Fibroblast of lung (primary cell): ENCODE measurements around the gene MID1. TPM values are rescaled to one million over a fixed set of nuclear protein-coding genes. Genes with fewer than 3 reads are reported as not detected.

Experiments
- DNase-seq, 2 donors: peaks; one replicate each; pipeline versions ENCODE4 v3.0.0 to v3.0.0-alpha.2; 2010; ENCODE audit warnings: low read depth in 2 of 2
- H2AFZ ChIP-seq: 2 replicates; pipeline ENCODE4 v1.5.1; 2012; ENCODE audit warnings: low read length, control low read depth, inconsistent platforms
- H3K27ac ChIP-seq: 2 replicates; pipeline ENCODE4 v1.5.1; 2011; ENCODE audit warnings: low read length, control low read depth; ENCODE audit not compliant: insufficient read depth
- H3K27me3 ChIP-seq: 2 replicates; pipeline ENCODE4 v1.5.1; 2011; ENCODE audit warnings: mild to moderate bottlenecking, low read length; ENCODE audit not compliant: control insufficient read depth, insufficient read depth
- H3K36me3 ChIP-seq: 2 replicates; pipeline ENCODE4 v1.5.1; 2011; ENCODE audit warnings: low read length; ENCODE audit not compliant: control insufficient read depth, insufficient read depth
- H3K4me1 ChIP-seq: 2 replicates; pipeline ENCODE4 v1.5.1; 2011; ENCODE audit warnings: low read length; ENCODE audit not compliant: control insufficient read depth, insufficient read depth; ENCODE audit errors: extremely low read depth
- H3K4me2 ChIP-seq: 2 replicates; pipeline ENCODE4 v1.5.1; 2011; ENCODE audit warnings: low read length, control low read depth; ENCODE audit not compliant: insufficient read depth; ENCODE audit errors: extremely low read depth
- H3K4me3 ChIP-seq, 4 experiments: fragments of 200-600 bp in 1 of 4; sonication (generic) in 1 of 4; replicated peaks in 1 of 4; 2 replicates each; pipeline ENCODE4 v1.5.1; 2011 to 2016; ENCODE audit warnings: low read length in 4 of 4, low read depth in 3 of 4, mild to moderate bottlenecking in 3 of 4, control low read depth in 2 of 4, inconsistent platforms in 1 of 4, mixed read lengths in 1 of 4; ENCODE audit not compliant: insufficient read depth in 1 of 4; ENCODE audit errors: control extremely low read depth in 1 of 4
- H3K79me2 ChIP-seq: 2 replicates; pipeline ENCODE4 v1.5.1; 2012; ENCODE audit warnings: mild to moderate bottlenecking, low read length, inconsistent platforms; ENCODE audit not compliant: control insufficient read depth, insufficient read depth
- H3K9ac ChIP-seq: 2 replicates; pipeline ENCODE4 v1.5.1; 2011; ENCODE audit warnings: mild to moderate bottlenecking, low read length, control low read depth; ENCODE audit not compliant: insufficient read depth
- H3K9me3 ChIP-seq: 2 replicates; pipeline ENCODE4 v1.5.1; 2012; ENCODE audit warnings: low read depth, low read length; ENCODE audit not compliant: control insufficient read depth, insufficient read depth
- H4K20me1 ChIP-seq: 2 replicates; pipeline ENCODE4 v1.5.1; 2011; ENCODE audit warnings: low read length; ENCODE audit not compliant: control insufficient read depth, insufficient read depth; ENCODE audit errors: extremely low read depth
- EZH2 ChIP-seq: IDR thresholded peaks from 2 replicates; pipeline ENCODE4 v1.5.1; 2012; ENCODE audit warnings: low read length, control low read depth, mild to moderate bottlenecking; ENCODE audit errors: missing control alignments
- polyA plus RNA-seq, 2 donors: library from polyadenylated mRNA; depleted of rRNA in 1 of 2; stranded (reverse) in 1 of 2; unstranded in 1 of 2; fragments of >200 nt; gene quantifications; 2 replicates each; pipeline ENCODE4 v1.2.1, GENCODE V29; 2011 to 2012; ENCODE audit warnings: missing spikeins in 1 of 2
- total RNA-seq: library from RNA; depleted of rRNA; stranded (reverse); fragments of >200 nt; gene quantifications from 2 replicates; pipeline ENCODE4 v1.2.1, GENCODE V29; 2014
- TF ChIP-seq, protein P1 (sequence below), 2 donors: IDR thresholded peaks in 1 of 2; conservative IDR thresholded peaks in 1 of 2; 1 replicate in 1 of 2; 2 replicates in 1 of 2; pipeline ENCODE4 v1.5.1; 2011 to 2012; ENCODE audit warnings: low read length in 2 of 2, control low read depth in 1 of 2, inconsistent platforms in 1 of 2, low read depth in 1 of 2, mild to moderate bottlenecking in 1 of 2

Gene MID1
- total and polyA plus RNA-seq, 2 donors (not counting 1 experiment from before 2014, with no cell fraction given), result 20.3 to 27.7 TPM

GRCh38 chrX:10578527-10578926, 41.9 kb downstream of the MID1 start:
- Histone ChIP-seq H4K20me1 (no peaks in the 10 kb centered on the region), H3K36me3 (no peaks in the 10 kb centered on the region), H3K4me1 (peaks cover 2% of the 10 kb centered on the region), H3K9ac (no peak overlapping the region), H3K79me2 (peaks cover 9% of the 10 kb centered on the region), H3K4me2 (peak overlapping the region; percentile 59), H3K9me3 (no peaks in the 10 kb centered on the region), H3K4me3 (no peak overlapping the region), H3K27me3 (no peaks in the 10 kb centered on the region), H2AFZ (no peak overlapping the region), H3K27ac (peak overlapping the region; percentile 14)
- TF ChIP-seq, protein P1, sequence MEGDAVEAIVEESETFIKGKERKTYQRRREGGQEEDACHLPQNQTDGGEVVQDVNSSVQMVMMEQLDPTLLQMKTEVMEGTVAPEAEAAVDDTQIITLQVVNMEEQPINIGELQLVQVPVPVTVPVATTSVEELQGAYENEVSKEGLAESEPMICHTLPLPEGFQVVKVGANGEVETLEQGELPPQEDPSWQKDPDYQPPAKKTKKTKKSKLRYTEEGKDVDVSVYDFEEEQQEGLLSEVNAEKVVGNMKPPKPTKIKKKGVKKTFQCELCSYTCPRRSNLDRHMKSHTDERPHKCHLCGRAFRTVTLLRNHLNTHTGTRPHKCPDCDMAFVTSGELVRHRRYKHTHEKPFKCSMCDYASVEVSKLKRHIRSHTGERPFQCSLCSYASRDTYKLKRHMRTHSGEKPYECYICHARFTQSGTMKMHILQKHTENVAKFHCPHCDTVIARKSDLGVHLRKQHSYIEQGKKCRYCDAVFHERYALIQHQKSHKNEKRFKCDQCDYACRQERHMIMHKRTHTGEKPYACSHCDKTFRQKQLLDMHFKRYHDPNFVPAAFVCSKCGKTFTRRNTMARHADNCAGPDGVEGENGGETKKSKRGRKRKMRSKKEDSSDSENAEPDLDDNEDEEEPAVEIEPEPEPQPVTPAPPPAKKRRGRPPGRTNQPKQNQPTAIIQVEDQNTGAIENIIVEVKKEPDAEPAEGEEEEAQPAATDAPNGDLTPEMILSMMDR (conservative IDR thresholded peaks at IDR 0.05 in 1 of 2, IDR thresholded peaks at IDR 0.05 in 1 of 2; ENCODE audit: low read depth in 1 of 2, low read length in 2 of 2), result no peak
- no peak for TF ChIP-seq EZH2
- DNase-seq, result no peak

DNA sequence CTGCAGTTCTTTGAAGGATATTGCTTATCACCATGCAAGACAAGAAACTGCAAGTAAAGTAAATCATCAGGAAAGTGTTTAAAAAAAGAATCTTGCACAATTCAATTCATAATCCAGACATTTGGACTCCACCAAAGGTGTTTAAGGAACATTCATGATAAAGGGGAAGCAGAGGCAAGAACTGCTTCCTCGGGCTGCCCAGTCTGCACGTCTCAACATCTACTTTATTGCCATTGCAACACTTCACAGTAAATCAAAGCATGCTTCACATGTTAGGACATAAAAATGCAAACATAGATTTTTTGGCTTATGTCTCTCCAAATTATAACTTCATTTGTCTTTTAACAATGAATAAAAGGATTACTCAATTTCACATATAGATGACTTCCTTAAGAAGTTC, 42.5 kb downstream of the MID1 start:
- TF ChIP-seq, protein P1 (conservative IDR thresholded peaks at IDR 0.05 in 1 of 2, IDR thresholded peaks at IDR 0.05 in 1 of 2; ENCODE audit: low read depth in 1 of 2, low read length in 2 of 2), result no peak
- TF ChIP-seq EZH2, result no peak
- Histone ChIP-seq H2AFZ (no peak overlapping the region), H3K27me3 (no peaks in the 10 kb centered on the region), H3K27ac (no peak overlapping the region), H3K9me3 (no peaks in the 10 kb centered on the region), H3K4me3 (no peak overlapping the region), H3K79me2 (peaks cover 12% of the 10 kb centered on the region), H3K9ac (no peak overlapping the region), H3K36me3 (no peaks in the 10 kb centered on the region), H4K20me1 (no peaks in the 10 kb centered on the region), H3K4me2 (no peak overlapping the region), H3K4me1 (peaks cover 2% of the 10 kb centered on the region)
- peak in 1 of 2 donors; percentile 27 for DNase-seq

- no peak overlapping the region for H3K4me3 ChIP-seq
- peaks cover 2% of the 10 kb centered on the region for H3K4me1 ChIP-seq
- no peak overlapping the region for H2AFZ ChIP-seq
- no peak overlapping the region for H3K9ac ChIP-seq
- no peaks in the 10 kb centered on the region for H3K9me3 ChIP-seq
- H3K36me3 ChIP-seq, result no peaks in the 10 kb centered on the region
- H3K27ac ChIP-seq, result no peak overlapping the region
- no peak for DNase-seq
- H4K20me1 ChIP-seq, result no peaks in the 10 kb centered on the region
- no peaks in the 10 kb centered on the region for H3K27me3 ChIP-seq
- TF ChIP-seq, protein P1 (conservative IDR thresholded peaks at IDR 0.05 in 1 of 2, IDR thresholded peaks at IDR 0.05 in 1 of 2; ENCODE audit: low read depth in 1 of 2, low read length in 2 of 2), result no peak
- TF ChIP-seq EZH2, result no peak
- H3K79me2 ChIP-seq, result peaks cover 13% of the 10 kb centered on the region
- H3K4me2 ChIP-seq, result no peak overlapping the region
Observed at GRCh38 chrX:10576777-10577447, 43.5 kb downstream of the MID1 start.
